ENCODE results near the gene PTPRM. TPM values are rescaled to one million over a fixed set of nuclear protein-coding genes. Genes with fewer than 3 reads are reported as not detected.

The PTPRM gene
- total RNA-seq, 1 experiment from 2014 or later: 100.0 TPM

DNA sequence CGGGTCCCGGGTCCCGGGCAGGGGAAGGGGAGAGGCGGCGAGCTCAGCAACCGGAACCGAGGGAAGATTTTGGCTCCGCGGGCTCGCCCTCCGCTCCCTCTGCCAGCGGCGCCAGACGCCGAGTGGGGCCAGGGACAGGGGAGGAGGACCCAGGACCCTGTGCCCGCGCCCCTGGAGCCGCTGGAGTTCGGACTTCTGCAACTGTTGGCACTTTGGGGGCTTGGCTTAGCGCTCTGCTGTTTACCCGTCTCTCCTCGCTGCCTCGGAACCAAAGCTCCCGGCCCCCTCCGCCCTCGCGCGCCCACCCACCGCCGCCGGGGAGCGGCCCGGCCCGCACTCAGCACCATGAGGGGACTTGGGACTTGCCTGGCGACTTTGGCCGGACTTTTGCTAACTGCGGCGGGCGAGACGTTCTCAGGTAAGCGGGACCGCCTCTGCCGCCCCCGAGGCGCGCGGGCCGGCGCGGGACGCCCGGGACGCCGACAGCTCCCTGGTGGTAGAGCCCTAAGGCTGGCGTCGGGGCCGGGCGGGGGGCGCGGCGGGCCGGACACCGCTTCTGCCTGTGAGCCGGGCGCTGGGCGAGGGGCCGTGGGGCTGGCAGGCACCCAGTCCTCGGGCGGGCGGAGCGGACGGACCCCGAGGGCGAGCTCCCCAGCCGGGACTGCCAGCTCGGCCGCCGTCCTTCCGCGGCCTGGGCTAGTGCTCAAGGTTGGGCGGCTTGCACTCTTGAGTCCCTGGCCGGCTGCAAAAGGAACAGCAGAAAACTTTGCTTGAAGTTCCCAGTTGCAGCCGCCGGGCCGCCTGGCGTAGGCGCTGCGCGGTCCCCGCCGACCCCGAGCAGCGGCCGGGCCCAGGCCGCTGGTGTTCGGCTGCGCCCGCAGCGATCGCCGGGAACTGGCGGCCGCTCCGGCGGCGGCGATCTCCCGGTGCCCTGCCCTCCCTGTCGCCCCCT, 634 bp downstream of the PTPRM start:
- TF ChIP-seq, protein P1, sequence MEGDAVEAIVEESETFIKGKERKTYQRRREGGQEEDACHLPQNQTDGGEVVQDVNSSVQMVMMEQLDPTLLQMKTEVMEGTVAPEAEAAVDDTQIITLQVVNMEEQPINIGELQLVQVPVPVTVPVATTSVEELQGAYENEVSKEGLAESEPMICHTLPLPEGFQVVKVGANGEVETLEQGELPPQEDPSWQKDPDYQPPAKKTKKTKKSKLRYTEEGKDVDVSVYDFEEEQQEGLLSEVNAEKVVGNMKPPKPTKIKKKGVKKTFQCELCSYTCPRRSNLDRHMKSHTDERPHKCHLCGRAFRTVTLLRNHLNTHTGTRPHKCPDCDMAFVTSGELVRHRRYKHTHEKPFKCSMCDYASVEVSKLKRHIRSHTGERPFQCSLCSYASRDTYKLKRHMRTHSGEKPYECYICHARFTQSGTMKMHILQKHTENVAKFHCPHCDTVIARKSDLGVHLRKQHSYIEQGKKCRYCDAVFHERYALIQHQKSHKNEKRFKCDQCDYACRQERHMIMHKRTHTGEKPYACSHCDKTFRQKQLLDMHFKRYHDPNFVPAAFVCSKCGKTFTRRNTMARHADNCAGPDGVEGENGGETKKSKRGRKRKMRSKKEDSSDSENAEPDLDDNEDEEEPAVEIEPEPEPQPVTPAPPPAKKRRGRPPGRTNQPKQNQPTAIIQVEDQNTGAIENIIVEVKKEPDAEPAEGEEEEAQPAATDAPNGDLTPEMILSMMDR (IDR thresholded peaks at IDR 0.05; ENCODE audit: insufficient read depth in 1 of 2, low read depth in 1 of 2, low read length in 1 of 2, severe bottlenecking in 1 of 2, unreplicated experiment in 1 of 2): no peak
- H3K4me3 ChIP-seq (ENCODE audit: low read depth, low read length): peak overlapping the region; percentile 93
- ChIA-PET POLR2A (interaction anchor here (1.1 to 1.9 kb wide), 2 partner anchors 79 to 193 kb away, joined by 6 to 9 read pairs; no protein-coding TSS in a partner anchor), CTCF (interaction anchor here (0.7 to 2.9 kb wide), 10 partner anchors 38 to 295 kb away, joined by 3 to 21 read pairs (median 3); no protein-coding TSS in a partner anchor)
- peaks cover 14% of the 10 kb centered on the region for H3K4me1 ChIP-seq
- Mint-ChIP-seq H3K27me3 (ENCODE audit: insufficient read depth, unreplicated experiment) (no peaks in the 10 kb centered on the region), H3K9me3 (ENCODE audit: unreplicated experiment) (no peaks in the 10 kb centered on the region), H3K27ac (ENCODE audit: unreplicated experiment) (no peak overlapping the region), H3K4me3 (ENCODE audit: unreplicated experiment) (peak overlapping the region; percentile 83), H3K36me3 (ENCODE audit: insufficient read depth, unreplicated experiment) (peaks cover 7% of the 10 kb centered on the region), H3K4me1 (ENCODE audit: low read depth, unreplicated experiment) (peaks cover 10% of the 10 kb centered on the region)
- BruUV-seq (replicated peaks): no TSS peak
- H3K27me3 ChIP-seq (replicated peaks; ENCODE audit: control insufficient read depth, insufficient read depth, low read length): no peaks in the 10 kb centered on the region
- DNase-seq: peak in 1 of 2 experiments; percentile 61
- 0 out of 2 replicates have a peak, but pooled peaks cover 3% of the 10 kb centered on the region for H3K9me3 ChIP-seq
- intact Hi-C loops (cut with micrococcal nuclease; ENCODE audit: unreplicated experiment): loop anchor here (2.0 kb wide), 2 partner anchors 59 to 79 kb away; no protein-coding TSS in a partner anchor
- no peaks in the 10 kb centered on the region for H3K36me3 ChIP-seq (ENCODE audit: control insufficient read depth, insufficient read depth, low read length)

DNA sequence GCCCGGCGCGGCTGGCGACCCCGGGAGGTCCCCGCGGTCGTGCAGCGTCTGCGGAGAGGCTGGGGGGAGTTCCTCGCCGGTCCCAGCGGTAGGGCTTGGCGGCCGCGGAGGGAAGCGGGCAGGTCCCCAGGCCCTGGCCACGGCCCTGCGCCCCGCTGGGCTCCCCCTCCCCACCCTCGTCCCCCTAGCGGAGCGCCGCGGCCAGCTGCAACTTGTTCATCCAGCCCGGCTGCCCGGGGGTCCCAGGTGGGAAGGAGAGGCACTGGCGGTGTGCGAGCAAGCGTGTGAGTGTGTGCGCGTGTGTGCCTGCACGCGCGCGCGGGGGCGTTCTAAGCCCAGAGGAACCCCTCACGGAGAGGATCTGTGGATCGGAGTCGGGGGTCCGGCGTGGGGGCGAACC, 1.3 kb downstream of the PTPRM start:
- BruUV-seq (replicated peaks): no TSS peak
- intact Hi-C loops (cut with micrococcal nuclease; ENCODE audit: unreplicated experiment): loop anchor here (2.0 kb wide), 2 partner anchors 58 to 78 kb away; no protein-coding TSS in a partner anchor

DNA sequence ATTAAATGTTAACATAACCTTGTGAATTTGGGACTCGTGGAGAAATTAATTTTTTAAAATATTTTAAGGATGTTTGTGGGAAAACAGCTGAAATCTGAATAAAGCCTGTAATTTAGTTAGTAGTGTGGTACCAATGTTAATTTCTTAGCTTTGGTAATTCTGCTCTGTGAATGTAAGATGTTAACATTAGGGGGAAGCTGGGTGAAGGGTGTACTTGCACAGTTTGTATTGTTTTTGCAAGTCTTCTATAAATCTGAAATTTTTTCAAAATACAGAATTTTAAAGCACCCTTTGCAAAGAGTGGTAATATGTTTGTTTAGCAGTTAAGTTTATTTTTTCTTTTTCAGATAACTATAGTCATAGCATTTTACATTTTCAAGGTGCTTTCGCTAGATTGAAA, 4.5 kb downstream of the PTPRM start:
- H3K4me3 Mint-ChIP-seq (ENCODE audit: unreplicated experiment): no peak overlapping the region
- BruUV-seq (replicated peaks): no TSS peak
- H3K9me3 ChIP-seq: 0 out of 2 replicates have a peak, but pooled peaks cover 3% of the 10 kb centered on the region
- H3K4me3 ChIP-seq (ENCODE audit: low read depth, low read length): no peak overlapping the region
- CTCF ChIA-PET: no interaction called here
- no peaks in the 10 kb centered on the region for H3K27me3 ChIP-seq (replicated peaks; ENCODE audit: control insufficient read depth, insufficient read depth, low read length)
- H3K27ac Mint-ChIP-seq (ENCODE audit: unreplicated experiment): no peak overlapping the region
- POLR2A ChIA-PET: no interaction called here
- H3K4me1 ChIP-seq: peaks cover 36% of the 10 kb centered on the region
- peaks cover 21% of the 10 kb centered on the region for H3K4me1 Mint-ChIP-seq (ENCODE audit: low read depth, unreplicated experiment)
- no peaks in the 10 kb centered on the region for H3K36me3 ChIP-seq (ENCODE audit: control insufficient read depth, insufficient read depth, low read length)
- DNase-seq: no peak
- TF ChIP-seq, protein P1 (IDR thresholded peaks at IDR 0.05; ENCODE audit: insufficient read depth in 1 of 2, low read depth in 1 of 2, low read length in 1 of 2, severe bottlenecking in 1 of 2, unreplicated experiment in 1 of 2): no peak
- no peaks in the 10 kb centered on the region for H3K9me3 Mint-ChIP-seq (ENCODE audit: unreplicated experiment)
- intact Hi-C loops (cut with micrococcal nuclease; ENCODE audit: unreplicated experiment): no loop called here
- peaks cover 15% of the 10 kb centered on the region for H3K36me3 Mint-ChIP-seq (ENCODE audit: insufficient read depth, unreplicated experiment)
- H3K27me3 Mint-ChIP-seq (ENCODE audit: insufficient read depth, unreplicated experiment): no peaks in the 10 kb centered on the region

More for the DNA sequence above, 1.3 kb downstream of the PTPRM start:
- ChIA-PET POLR2A (interaction anchor here (1.9 kb wide), 1 partner anchor 192 kb away, joined by 9 read pairs; no protein-coding TSS in a partner anchor), CTCF (interaction anchor here (1.5 to 2.4 kb wide), 2 partner anchors 59 to 186 kb away, joined by 5 to 13 read pairs; no protein-coding TSS in a partner anchor)
- Mint-ChIP-seq H3K9me3 (ENCODE audit: unreplicated experiment) (no peaks in the 10 kb centered on the region), H3K27ac (ENCODE audit: unreplicated experiment) (peak overlapping the region; percentile 70), H3K4me3 (ENCODE audit: unreplicated experiment) (peak overlapping the region; percentile 79), H3K27me3 (ENCODE audit: insufficient read depth, unreplicated experiment) (no peaks in the 10 kb centered on the region), H3K36me3 (ENCODE audit: insufficient read depth, unreplicated experiment) (peaks cover 14% of the 10 kb centered on the region), H3K4me1 (ENCODE audit: low read depth, unreplicated experiment) (peaks cover 16% of the 10 kb centered on the region)
- H3K27me3 ChIP-seq (replicated peaks; ENCODE audit: control insufficient read depth, insufficient read depth, low read length): no peaks in the 10 kb centered on the region
- peak; percentile 61 to 75 for DNase-seq
- H3K4me3 ChIP-seq (ENCODE audit: low read depth, low read length): peak overlapping the region; percentile 93
- 0 out of 2 replicates have a peak, but pooled peaks cover 3% of the 10 kb centered on the region for H3K9me3 ChIP-seq
- peaks cover 20% of the 10 kb centered on the region for H3K4me1 ChIP-seq
- no peaks in the 10 kb centered on the region for H3K36me3 ChIP-seq (ENCODE audit: control insufficient read depth, insufficient read depth, low read length)
- TF ChIP-seq, protein P1 (IDR thresholded peaks at IDR 0.05; ENCODE audit: insufficient read depth in 1 of 2, low read depth in 1 of 2, low read length in 1 of 2, severe bottlenecking in 1 of 2, unreplicated experiment in 1 of 2): peak; percentile 33 to 60

Measured in Caco-2 (cell line).